ENCODE results near the gene LDB2. TPM values are rescaled to one million over a fixed set of nuclear protein-coding genes. Genes with fewer than 3 reads are reported as not detected.
"Not testable (repeated sequence)": the region's sequence is repeated elsewhere in the genome, so short reads cannot be mapped to it uniquely, and the experiment has no call there.

LDB2 gene
- total RNA-seq, 1 donor from 2014 or later = 27.4 TPM

- ATAC-seq (no peak), DNase-seq (no peak)
- intact Hi-C loops (cut with micrococcal nuclease) = no loop called here
Observed at GRCh38 chr4:16636912-16637630, 261.4 kb downstream of the LDB2 start.

GRCh38 chr4:16636304-16636703 is 262.1 kb downstream of the LDB2 start:
- intact Hi-C loops (cut with micrococcal nuclease) = no loop called here
- no peak for DNase-seq
- no peak for ATAC-seq

- DNase-seq; ATAC-seq; intact Hi-C loops (cut with micrococcal nuclease): not testable (repeated sequence)
Observed at GRCh38 chr4:16629274-16629673, 269.2 kb downstream of the LDB2 start.

GRCh38 chr4:16628835-16629234 is 269.6 kb downstream of the LDB2 start:
- ATAC-seq; intact Hi-C loops (cut with micrococcal nuclease); DNase-seq: not testable (repeated sequence)

- intact Hi-C loops (cut with micrococcal nuclease) = no loop called here
- DNase-seq = no peak
- ATAC-seq = no peak
Observed at GRCh38 chr4:16627999-16628398, 270.4 kb downstream of the LDB2 start.

GRCh38 chr4:16626945-16627344 is 271.5 kb downstream of the LDB2 start:
- DNase-seq (no peak), ATAC-seq (peak; percentile 90)
- intact Hi-C loops (cut with micrococcal nuclease) = no loop called here

GRCh38 chr4:16622826-16623225 is 275.6 kb downstream of the LDB2 start:
- no peak for DNase-seq
- ATAC-seq = no peak
- intact Hi-C loops (cut with micrococcal nuclease) = no loop called here

GRCh38 chr4:16617435-16617834 is 281.0 kb downstream of the LDB2 start:
- ATAC-seq (no peak), DNase-seq (no peak)
- intact Hi-C loops (cut with micrococcal nuclease) = no loop called here

GRCh38 chr4:16617011-16617410 is 281.4 kb downstream of the LDB2 start:
- ATAC-seq (no peak), DNase-seq (no peak)
- intact Hi-C loops (cut with micrococcal nuclease) = no loop called here

- intact Hi-C loops (cut with micrococcal nuclease) = no loop called here
- no peak for DNase-seq
- no peak for ATAC-seq
Observed at GRCh38 chr4:16609170-16609758, 289.2 kb downstream of the LDB2 start.

- ATAC-seq (no peak), DNase-seq (no peak)
- intact Hi-C loops (cut with micrococcal nuclease) = no loop called here
Observed at GRCh38 chr4:16608611-16609125, 289.8 kb downstream of the LDB2 start.

- intact Hi-C loops (cut with micrococcal nuclease) = no loop called here
- DNase-seq (no peak), ATAC-seq (peak; percentile 36)
Observed at GRCh38 chr4:16608123-16608522, 290.3 kb downstream of the LDB2 start.

- no peak for DNase-seq
- no peak for ATAC-seq
- intact Hi-C loops (cut with micrococcal nuclease) = no loop called here
Observed at GRCh38 chr4:16607241-16608066, 291.0 kb downstream of the LDB2 start.

- DNase-seq = no peak
- intact Hi-C loops (cut with micrococcal nuclease) = no loop called here
- no peak for ATAC-seq
Observed at GRCh38 chr4:16606691-16607090, 291.8 kb downstream of the LDB2 start.

- DNase-seq (no peak), ATAC-seq (no peak)
- intact Hi-C loops (cut with micrococcal nuclease) = no loop called here
Observed at GRCh38 chr4:16603178-16603577, 295.3 kb downstream of the LDB2 start.

- DNase-seq (no peak), ATAC-seq (no peak)
- intact Hi-C loops (cut with micrococcal nuclease) = no loop called here
Observed at GRCh38 chr4:16598597-16599206, 299.7 kb downstream of the LDB2 start.

GRCh38 chr4:16597845-16598596 is 300.4 kb downstream of the LDB2 start:
- DNase-seq = no peak
- peak; percentile 23 for ATAC-seq
- intact Hi-C loops (cut with micrococcal nuclease) = no loop called here

- intact Hi-C loops (cut with micrococcal nuclease) = no loop called here
Observed at GRCh38 chr4:16597443-16597842, 301.0 kb downstream of the LDB2 start.

GRCh38 chr4:16596267-16596666 is 302.2 kb downstream of the LDB2 start:
- intact Hi-C loops (cut with micrococcal nuclease) = no loop called here
- ATAC-seq (no peak), DNase-seq (no peak)

More at GRCh38 chr4:16597443-16597842, 301.0 kb downstream of the LDB2 start:
- no peak for DNase-seq
- no peak for ATAC-seq

Measured in left ventricle myocardium superior (tissue), 1 donor.